Measurements from ENCODE around the gene GON4L.

DNA sequence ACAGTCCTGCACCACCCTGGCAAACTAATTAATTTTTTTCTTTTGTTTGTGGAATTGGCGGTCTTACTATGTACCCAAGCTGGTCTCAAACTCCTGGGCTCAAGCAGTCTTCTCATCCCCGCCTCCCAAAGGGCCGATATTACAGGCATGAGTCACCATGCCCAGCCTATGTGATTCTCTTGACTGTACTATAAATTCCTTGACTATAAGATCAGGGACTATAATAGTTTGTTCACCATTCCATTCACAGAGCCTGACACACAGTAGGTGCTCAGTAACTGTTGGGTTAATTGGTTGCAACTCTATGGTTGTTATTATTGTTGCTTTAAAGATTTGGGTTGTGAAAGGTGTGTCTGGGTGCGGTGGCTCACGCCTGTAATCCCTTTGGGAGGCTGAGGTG is 150.9 kb downstream of the GON4L start:
- TF ChIP-seq, protein P1, sequence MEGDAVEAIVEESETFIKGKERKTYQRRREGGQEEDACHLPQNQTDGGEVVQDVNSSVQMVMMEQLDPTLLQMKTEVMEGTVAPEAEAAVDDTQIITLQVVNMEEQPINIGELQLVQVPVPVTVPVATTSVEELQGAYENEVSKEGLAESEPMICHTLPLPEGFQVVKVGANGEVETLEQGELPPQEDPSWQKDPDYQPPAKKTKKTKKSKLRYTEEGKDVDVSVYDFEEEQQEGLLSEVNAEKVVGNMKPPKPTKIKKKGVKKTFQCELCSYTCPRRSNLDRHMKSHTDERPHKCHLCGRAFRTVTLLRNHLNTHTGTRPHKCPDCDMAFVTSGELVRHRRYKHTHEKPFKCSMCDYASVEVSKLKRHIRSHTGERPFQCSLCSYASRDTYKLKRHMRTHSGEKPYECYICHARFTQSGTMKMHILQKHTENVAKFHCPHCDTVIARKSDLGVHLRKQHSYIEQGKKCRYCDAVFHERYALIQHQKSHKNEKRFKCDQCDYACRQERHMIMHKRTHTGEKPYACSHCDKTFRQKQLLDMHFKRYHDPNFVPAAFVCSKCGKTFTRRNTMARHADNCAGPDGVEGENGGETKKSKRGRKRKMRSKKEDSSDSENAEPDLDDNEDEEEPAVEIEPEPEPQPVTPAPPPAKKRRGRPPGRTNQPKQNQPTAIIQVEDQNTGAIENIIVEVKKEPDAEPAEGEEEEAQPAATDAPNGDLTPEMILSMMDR (IDR thresholded peaks at IDR 0.05; ENCODE audit: low read depth, low read length, poor library complexity, severe bottlenecking) = no peak
- no peak for TF ChIP-seq EZH2phosphoT487 (IDR thresholded peaks at IDR 0.05; ENCODE audit: borderline replicate concordance, low read length)
